Liver (tissue), 3 donors: ENCODE results near the gene RBM14.

Source experiments
- ATF3 ChIP-seq: IDR thresholded peaks from 2 replicates; pipeline ENCODE4 v1.6.1; 2016; ENCODE audit warnings: antibody characterized with exemption
- CTCF ChIP-seq: fragments of 150-350 bp; IDR thresholded peaks from 2 replicates; pipeline ENCODE4 v1.5.1; 2017; ENCODE audit warnings: improper control_type of control experiment, low read depth, low read length; ENCODE audit not compliant: missing input control
- EGR1 ChIP-seq, 2 donors: IDR thresholded peaks; 2 replicates each; pipeline ENCODE4 v1.6.1; 2016 to 2018; ENCODE audit warnings: antibody characterized with exemption in 2 of 2, low read depth in 2 of 2
- MAX ChIP-seq: IDR thresholded peaks from 2 replicates; pipeline ENCODE4 v1.6.1; 2016; ENCODE audit warnings: antibody characterized with exemption
- RAD21 ChIP-seq, 2 donors: IDR thresholded peaks; 2 replicates each; pipeline ENCODE4 v1.6.1; 2016; ENCODE audit warnings: antibody characterized with exemption in 2 of 2, mild to moderate bottlenecking in 2 of 2
- REST ChIP-seq: IDR thresholded peaks from 2 replicates; pipeline ENCODE4 v1.6.1; 2016; ENCODE audit warnings: antibody characterized with exemption, mild to moderate bottlenecking
- RXRA ChIP-seq, 2 donors: IDR thresholded peaks; 2 replicates each; pipeline ENCODE4 v1.6.1; 2017 to 2018; ENCODE audit warnings: antibody characterized with exemption in 2 of 2, mild to moderate bottlenecking in 1 of 2
- SP1 ChIP-seq: IDR thresholded peaks from 2 replicates; pipeline ENCODE4 v1.6.1; 2018; ENCODE audit warnings: antibody characterized with exemption, mild to moderate bottlenecking
- TAF1 ChIP-seq: conservative IDR thresholded peaks from 2 replicates; pipeline ENCODE4 v1.6.1; 2016; ENCODE audit warnings: antibody characterized with exemption, mild to moderate bottlenecking
- YY1 ChIP-seq: IDR thresholded peaks from 2 replicates; pipeline ENCODE4 v1.6.1; 2016; ENCODE audit warnings: antibody characterized with exemption, mild to moderate bottlenecking
- donor health status: healthy.
- donor health status: healthy.

GRCh38 chr11:66607126-66607834 is 9.2 kb upstream of the RBM14 start:
- TF ChIP-seq CTCF = no peak
- no peak for TF ChIP-seq ATF3
- peak; percentile 96 for TF ChIP-seq SP1
- peak; percentile 65 for TF ChIP-seq REST
- peak; percentile 44 to 48 for TF ChIP-seq RAD21 (IDR thresholded peaks at IDR 0.05)
- TF ChIP-seq MAX = peak; percentile 84
- TF ChIP-seq RXRA (IDR thresholded peaks at IDR 0.05) = peak; percentile 93 to 96
- peak; percentile 39 for TF ChIP-seq TAF1
- TF ChIP-seq YY1 = peak; percentile 81
- peak; percentile 46 to 58 for TF ChIP-seq EGR1 (IDR thresholded peaks at IDR 0.05; ENCODE audit: low read depth in 2 of 2)
